IPS DF 19.7 (cell line): Measurements from ENCODE around the gene SLC35A5.

ENCODE experiments used
- DNase-seq: peaks from one replicate; pipeline ENCODE4 v3.0.0-alpha.2; 2013; ENCODE audit warnings: low read depth, low spot score

The SLC35A5 gene

GRCh38 chr3:112623717-112624116, 61.9 kb downstream of the SLC35A5 start:
- DNase-seq, result no peak

- DNase-seq, result no peak
Observed at GRCh38 chr3:112627419-112627818, 65.6 kb downstream of the SLC35A5 start.

GRCh38 chr3:112627919-112628466, 66.1 kb downstream of the SLC35A5 start:
- DNase-seq, result no peak

GRCh38 chr3:112629425-112629824, 67.6 kb downstream of the SLC35A5 start:
- no peak for DNase-seq

GRCh38 chr3:112631257-112631656, 69.4 kb downstream of the SLC35A5 start:
- DNase-seq, result no peak

GRCh38 chr3:112632596-112632995, 70.8 kb downstream of the SLC35A5 start:
- DNase-seq, result no peak

- DNase-seq, result no peak
Observed at GRCh38 chr3:112633191-112633590, 71.3 kb downstream of the SLC35A5 start.

GRCh38 chr3:112633757-112634156, 71.9 kb downstream of the SLC35A5 start:
- DNase-seq, result no peak

GRCh38 chr3:112634786-112635541, 73.1 kb downstream of the SLC35A5 start:
- no peak for DNase-seq
